ENCODE data around the gene JUP.
"Not testable (repeated sequence)": the region's sequence is repeated elsewhere in the genome, so short reads cannot be mapped to it uniquely, and the experiment has no call there.

JUP gene

GRCh38 chr17:41786227-41787020 lies at the start of gene JUP:
Gene JUP (minus strand): TSS chr17:41786711. CDS start chr17:41771854, 14,857 bp downstream.
- peak; percentile 100 for DNase-seq

DNA sequence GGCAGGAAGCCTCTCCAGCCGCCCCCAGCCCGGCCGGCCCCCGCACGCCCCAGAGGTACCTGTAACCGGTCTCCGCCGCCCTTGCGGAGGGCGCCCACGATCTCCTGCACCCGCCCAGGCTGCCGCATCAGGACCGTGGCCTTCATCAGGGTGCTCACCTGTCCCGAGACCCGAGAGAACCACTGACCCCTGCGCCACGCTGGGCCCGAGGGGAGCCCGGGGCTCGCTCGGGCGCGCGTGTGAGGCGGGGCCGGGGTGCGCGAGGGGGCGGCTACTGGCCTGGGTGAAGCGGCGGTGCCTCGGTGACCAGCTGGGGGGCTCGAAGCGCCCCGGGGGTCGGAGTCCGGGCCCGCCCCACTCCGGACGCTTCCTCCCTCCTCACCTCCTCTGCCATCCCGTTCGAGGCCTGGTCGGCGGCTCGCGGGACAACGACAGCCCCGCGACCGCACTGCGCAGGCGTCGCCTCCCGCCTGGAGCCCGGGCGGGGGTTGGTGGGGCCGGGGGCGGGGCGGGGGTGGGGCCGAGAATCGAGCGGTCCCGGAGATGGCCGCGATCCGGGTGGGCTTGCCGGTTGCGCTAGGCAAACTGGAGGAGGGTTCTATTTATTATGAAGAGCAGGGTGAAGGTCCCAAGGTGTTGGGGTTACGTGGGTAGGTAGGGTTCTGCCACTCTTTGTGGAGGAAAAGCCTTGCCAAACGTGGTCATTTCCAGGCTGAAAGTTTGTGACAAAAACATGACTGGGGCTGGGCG lies 49.5 kb upstream of the JUP start, which contains the start of gene NT5C3B:
Gene NT5C3B, minus strand, starts transcription at position 433 of the 750 bp plus-strand sequence. Its CDS starts 39 bp downstream, at position 394.
- peak; percentile 28 for DNase-seq

- peak; percentile 38 for DNase-seq
Observed at GRCh38 chr17:41835214-41835799, 48.8 kb upstream of the JUP start.

DNA sequence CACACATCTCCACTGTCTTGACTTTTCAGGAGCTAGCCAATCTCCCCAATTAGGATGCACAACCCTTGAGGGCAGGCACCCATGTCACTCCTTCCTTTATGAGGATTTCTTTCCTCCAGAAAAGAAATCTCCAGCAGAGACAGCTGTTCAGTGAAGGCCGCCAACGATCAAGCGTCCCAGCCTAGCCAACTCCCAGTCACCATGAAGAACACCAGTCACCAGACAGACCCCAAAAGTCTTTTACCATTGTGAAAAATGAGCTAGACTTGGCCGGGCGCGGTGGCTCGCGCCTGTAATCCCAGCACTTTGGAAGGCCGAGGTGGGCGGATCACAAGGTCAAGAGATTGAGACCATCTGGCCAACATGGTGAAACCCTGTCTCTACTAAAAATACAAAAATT lies 43.5 kb upstream of the JUP start:
- DNase-seq: not testable (repeated sequence)

- DNase-seq: no peak
Observed at GRCh38 chr17:41825175-41825845, 38.8 kb upstream of the JUP start.

DNA sequence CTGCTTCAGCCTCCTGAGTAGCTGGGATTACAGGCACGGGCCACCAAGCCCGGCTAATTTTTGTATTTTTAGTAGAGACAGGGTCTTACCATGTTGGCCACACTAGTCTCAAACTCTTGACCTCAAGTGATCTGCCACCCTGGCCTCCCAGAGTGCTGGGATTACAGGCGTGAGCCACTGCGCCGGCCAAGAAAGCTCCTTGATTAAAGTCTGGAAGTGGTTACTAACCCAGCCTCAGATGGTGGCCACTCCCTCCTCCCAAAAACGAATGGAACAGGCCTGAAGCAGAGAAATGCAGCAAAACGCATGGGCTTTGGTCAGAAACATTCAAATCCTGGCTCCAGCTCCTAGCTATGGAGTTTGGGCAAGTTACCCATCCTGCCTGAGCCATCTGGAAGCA lies 37.6 kb upstream of the JUP start:
- no peak for DNase-seq

GRCh38 chr17:41823580-41823979 lies 37.1 kb upstream of the JUP start:
- DNase-seq: no peak

DNA sequence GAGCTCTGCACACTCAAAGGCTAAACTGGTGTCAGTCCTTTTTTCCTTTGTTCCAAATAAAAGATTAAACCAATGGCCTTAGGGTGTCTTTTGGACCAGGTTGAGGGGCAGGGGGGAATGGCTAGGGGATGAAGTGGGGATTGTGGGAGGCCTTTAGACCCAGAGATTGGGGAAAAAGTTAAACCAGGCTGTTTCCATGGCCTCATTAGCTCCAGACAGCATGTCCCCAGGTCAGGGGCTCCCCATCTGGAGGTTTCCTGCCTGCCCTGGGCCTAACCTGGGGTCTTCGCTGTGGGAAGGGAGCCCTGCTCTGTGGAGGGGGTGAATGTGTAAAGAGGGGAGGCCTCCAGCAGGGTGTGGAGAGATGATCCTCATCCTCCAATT lies 36.6 kb upstream of the JUP start:
- DNase-seq: no peak

- DNase-seq: no peak
Observed at GRCh38 chr17:41822216-41823140, 36.0 kb upstream of the JUP start.

DNA sequence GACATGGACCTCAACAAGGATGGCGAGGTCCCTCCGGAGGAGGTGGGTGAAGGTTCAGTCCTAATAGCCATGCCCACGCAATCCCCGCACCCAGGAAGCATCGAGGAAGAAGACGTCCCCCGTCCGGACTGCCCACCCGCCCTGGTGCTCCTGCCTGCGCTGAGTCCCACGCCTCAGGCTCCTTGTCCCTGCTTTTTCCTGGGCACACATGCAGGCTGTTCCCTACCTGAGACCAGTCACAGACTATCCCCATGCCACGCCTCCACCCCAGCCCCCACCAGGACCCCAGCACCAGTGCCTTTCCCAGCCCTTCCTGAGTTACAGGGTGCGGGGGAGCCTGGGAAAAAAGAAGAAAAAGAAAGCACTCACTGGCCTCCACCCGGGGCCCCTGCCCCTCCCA lies 35.3 kb upstream of the JUP start:
- DNase-seq: no peak

DNA sequence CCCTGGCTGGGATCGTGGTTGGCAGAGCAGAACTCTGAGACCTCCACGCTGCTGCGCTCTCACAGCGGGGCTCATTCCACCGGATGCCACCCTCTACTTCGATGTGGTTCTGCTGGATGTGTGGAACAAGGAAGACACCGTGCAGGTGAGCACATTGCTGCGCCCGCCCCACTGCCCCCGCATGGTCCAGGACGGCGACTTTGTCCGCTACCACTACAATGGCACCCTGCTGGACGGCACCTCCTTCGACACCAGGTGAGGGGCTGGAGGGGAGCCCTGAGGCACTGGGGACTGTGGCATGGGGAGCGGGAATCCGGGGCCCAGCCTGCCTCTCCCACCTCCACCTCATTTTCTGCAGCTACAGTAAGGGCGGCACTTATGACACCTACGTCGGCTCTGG lies 31.5 kb upstream of the JUP start:
- no peak for DNase-seq

DNA sequence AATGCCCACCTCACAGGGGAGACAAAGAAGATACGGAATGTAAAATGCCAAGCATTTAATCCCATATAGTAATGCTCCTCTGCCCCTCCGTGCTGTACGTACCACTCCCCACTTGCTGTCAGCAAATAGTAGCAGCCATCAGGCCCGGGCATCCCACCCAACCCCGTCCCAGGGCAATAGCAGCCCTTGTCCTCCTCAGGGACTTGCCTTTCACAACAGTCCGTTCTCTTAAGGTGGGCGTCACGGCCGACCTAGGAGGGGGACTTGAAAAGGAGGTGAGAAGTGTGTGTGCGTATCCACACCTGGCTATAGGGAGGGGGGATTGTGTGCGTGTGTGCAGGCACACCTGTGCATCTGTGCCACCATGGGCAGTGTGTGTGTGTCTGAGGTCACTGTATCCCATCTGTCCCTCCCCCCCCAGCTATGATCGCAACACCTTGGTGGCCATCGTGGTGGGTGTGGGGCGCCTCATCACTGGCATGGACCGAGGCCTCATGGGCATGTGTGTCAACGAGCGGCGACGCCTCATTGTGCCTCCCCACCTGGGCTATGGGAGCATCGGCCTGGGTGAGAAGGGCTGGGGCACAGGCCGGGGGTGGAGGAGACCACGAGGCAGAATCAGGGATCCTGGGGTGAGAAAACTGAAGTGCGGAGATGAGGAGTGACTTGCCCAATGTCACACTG lies 30.3 kb upstream of the JUP start:
- DNase-seq: no peak

DNA sequence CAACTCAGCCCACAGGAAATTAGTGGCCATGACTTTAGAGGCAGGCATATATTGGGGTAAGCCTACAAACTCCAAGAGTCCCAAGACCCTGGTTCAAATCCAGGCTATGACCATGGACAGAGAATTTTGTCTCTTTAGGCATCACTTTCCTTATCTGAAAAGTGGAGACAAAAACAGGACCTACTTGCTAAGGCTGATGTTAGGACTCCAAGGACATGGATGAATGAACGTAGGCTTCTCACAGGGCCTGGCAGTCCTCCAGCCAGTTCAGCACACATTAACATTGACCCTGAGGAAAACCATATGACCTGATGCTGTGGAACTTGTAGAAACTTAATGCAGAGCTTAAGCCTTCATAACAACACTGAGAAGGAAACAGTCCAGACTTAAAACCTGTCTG lies 27.7 kb upstream of the JUP start:
- DNase-seq: no peak

DNA sequence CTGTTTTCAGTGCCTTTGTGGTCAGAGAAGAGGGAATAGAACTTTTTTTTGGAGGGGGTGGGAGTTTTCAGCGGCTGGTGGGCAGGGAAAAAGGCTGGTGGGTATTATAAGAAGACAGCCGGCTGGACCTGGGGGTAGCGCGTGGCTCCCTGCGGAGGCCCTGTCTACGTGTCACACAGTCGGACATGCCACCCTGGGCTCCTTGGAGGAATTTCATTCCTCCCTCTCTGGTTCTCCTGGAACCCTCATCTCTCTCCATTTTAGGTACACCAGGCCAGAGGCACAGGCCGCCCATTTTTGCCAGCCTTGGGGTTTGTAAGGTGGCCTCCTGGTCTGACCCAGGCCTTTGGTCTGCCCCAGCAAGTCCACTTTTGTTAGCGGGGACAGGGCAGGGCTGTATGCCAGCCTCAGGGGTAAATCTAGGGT lies 27.2 kb upstream of the JUP start:
- DNase-seq: no peak

GRCh38 chr17:41813152-41813680 lies 26.7 kb upstream of the JUP start:
- DNase-seq: no peak

- DNase-seq: no peak
Observed at GRCh38 chr17:41812381-41813151, 26.1 kb upstream of the JUP start, which contains the start of gene FKBP10. Gene FKBP10 (plus strand): TSS chr17:41813004. CDS start chr17:41813035, 31 bp downstream.

- DNase-seq: peak; percentile 62
Observed at GRCh38 chr17:41811549-41812380, 25.3 kb upstream of the JUP start, which contains the start of gene P3H4. Gene P3H4 (minus strand): TSS chr17:41811949. CDS start chr17:41811915, 34 bp downstream.

DNA sequence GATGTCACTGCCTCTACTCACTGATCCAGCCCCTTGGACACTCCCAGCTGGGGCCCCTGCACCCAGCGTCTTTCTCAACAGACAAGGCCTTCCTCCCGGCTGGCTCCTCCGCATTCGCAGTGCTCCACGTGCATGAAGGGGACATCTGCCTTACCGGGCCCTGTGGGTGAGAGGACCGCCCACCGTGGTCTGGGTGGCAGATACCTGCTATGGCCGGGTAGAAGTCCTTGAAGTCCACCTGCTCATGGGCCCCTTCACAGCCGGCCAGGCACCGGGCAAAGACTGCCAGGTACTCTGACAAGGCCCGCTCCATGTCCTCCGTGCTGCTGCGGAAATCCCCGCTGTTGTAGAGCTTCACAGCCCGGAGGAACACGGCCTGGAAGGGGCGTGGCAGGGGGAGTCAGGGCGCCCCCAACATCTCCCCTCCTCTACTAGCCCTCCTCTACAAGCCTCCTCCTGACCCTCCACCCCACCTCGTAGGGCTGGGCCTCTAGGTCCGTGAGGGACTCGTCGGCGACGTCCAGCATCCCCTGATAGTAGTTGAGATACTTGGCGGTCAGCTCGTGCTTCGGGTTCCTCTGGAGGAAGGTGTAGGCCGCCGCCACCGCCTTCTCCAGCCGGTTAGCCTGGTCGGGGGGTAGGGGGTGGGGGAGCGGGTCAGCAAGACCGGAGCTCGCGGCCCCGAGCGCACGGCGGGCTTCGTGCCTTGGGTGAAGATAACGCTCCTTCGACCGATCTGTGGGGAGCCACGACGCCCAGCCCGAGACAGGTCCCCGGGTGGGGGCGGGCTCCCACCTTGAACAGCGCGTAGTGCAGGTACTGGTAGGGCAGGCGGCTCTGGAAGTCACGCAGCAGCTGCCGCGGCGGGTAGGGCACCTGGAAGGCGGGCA lies 24.4 kb upstream of the JUP start:
- DNase-seq: no peak
